ENCODE results near the gene PTMA.

GRCh38 chr2:231664727-231665126, 43.6 kb upstream of the PTMA start:
- no peak for TF ChIP-seq YY1 (IDR thresholded peaks at IDR 0.05; ENCODE audit: insufficient read depth, insufficient read length)
- TF ChIP-seq SUZ12 (IDR thresholded peaks at IDR 0.05; ENCODE audit: extremely low read depth, insufficient read depth, insufficient read length), result no peak
- no peak for TF ChIP-seq ZNF274 (IDR thresholded peaks at IDR 0.05; ENCODE audit: low read depth, low read length)
